Kidney (tissue), 14 donors: ENCODE measurements around the gene RPL10. TPM values are rescaled to one million over a fixed set of nuclear protein-coding genes. Genes with fewer than 3 reads are reported as not detected.
A peak's percentile ranks its signal among the peaks of the same experiment; 100 is the strongest.

Experiments
- DNase-seq, 5 donors: peaks; one replicate each; pipeline ENCODE4 v3.0.0-alpha.2; 2013 to 2020
- FAIRE-seq: peaks from 2 replicates; lab custom pipeline; 2012; peaks lifted over from hg19 to GRCh38; lab: Jason Lieb, UNC
- H3K27ac ChIP-seq, 2 donors: one replicate each; pipeline ENCODE4 v1.7.0; 2013; ENCODE audit warnings: low read depth in 2 of 2, low read length in 2 of 2, inconsistent platforms in 1 of 2
- H3K27me3 ChIP-seq: one replicate; pipeline ENCODE4 v1.7.1; 2013; ENCODE audit warnings: low read length, inconsistent platforms; ENCODE audit not compliant: control insufficient read depth, insufficient read depth
- H3K36me3 ChIP-seq, 3 donors: one replicate each; pipeline versions ENCODE4 v1.7.0 to v1.7.1; 2013; ENCODE audit warnings: low read length in 3 of 3, control low read depth in 1 of 3, inconsistent platforms in 1 of 3; ENCODE audit not compliant: insufficient read depth in 3 of 3, control insufficient read depth in 2 of 3
- H3K4me1 ChIP-seq, 3 donors: one replicate each; pipeline versions ENCODE4 v1.7.0 to v1.7.1; 2013; ENCODE audit warnings: low read length in 3 of 3, inconsistent platforms in 1 of 3, low read depth in 1 of 3; ENCODE audit not compliant: control insufficient read depth in 2 of 3, insufficient read depth in 2 of 3
- H3K4me3 ChIP-seq, 3 donors: one replicate each; pipeline versions ENCODE4 v1.7.0 to v1.8.1; 2013; ENCODE audit warnings: low read length in 3 of 3, control low read depth in 1 of 3, inconsistent platforms in 1 of 3
- H3K9ac ChIP-seq, 3 donors: one replicate each; pipeline versions ENCODE4 v1.7.0 to v1.7.1; 2013; ENCODE audit warnings: low read length in 3 of 3, control low read depth in 1 of 3, inconsistent platforms in 1 of 3
- H3K9me3 ChIP-seq, 3 donors: one replicate each; pipeline versions ENCODE4 v1.7.0 to v1.7.1; 2013; ENCODE audit warnings: low read length in 3 of 3, control low read depth in 1 of 3, inconsistent platforms in 1 of 3; ENCODE audit not compliant: control insufficient read depth in 2 of 3, insufficient read depth in 1 of 3
- intact Hi-C: fragments of 100-400 bp; cut with DNase I; formaldehyde crosslinking; loops from one replicate; pipeline ENCODE4 v1.11.1; 2022
- polyA plus RNA-seq: library from polyadenylated mRNA; stranded (reverse); fragments of 350-450 nt; fragmentation: Illumina TruSeq; extraction: RNeasy Lipid Tissue Mini Kit (QIAGEN cat#74804); gene quantifications from one replicate; pipeline ENCODE4 v1.2.3, GENCODE V29; 2014; ENCODE audit warnings: low read depth, low replicate concordance; ENCODE audit not compliant: insufficient read depth
- total RNA-seq: library from RNA; stranded (reverse); fragmentation: NEBNext Ultra II Directional; extraction: Animal tissue kit (Norgen Biotek cat#: 25700); gene quantifications from one replicate; pipeline ENCODE4 v1.2.1, GENCODE V29; 2021
- TF ChIP-seq, protein P1 (sequence below): IDR thresholded peaks from 3 replicates; pipeline ENCODE4 v1.5.1; 2012; ENCODE audit warnings: mild to moderate bottlenecking, moderate library complexity, borderline replicate concordance; ENCODE audit not compliant: insufficient read depth; ENCODE audit errors: extremely low read depth
- donor health status: control.
- donor health status: control.
- donor health status: control.
- donor health status: control.
- donor health status: control.
- donor health status: DM: yes; HTN: yes; CAD: no.
- donor health status: Normal renal cell carcinoma (clear cell type).

RPL10 gene
- total and polyA plus RNA-seq, 2 donors from 2014 or later: 2,684 to 2,858 TPM

DNA sequence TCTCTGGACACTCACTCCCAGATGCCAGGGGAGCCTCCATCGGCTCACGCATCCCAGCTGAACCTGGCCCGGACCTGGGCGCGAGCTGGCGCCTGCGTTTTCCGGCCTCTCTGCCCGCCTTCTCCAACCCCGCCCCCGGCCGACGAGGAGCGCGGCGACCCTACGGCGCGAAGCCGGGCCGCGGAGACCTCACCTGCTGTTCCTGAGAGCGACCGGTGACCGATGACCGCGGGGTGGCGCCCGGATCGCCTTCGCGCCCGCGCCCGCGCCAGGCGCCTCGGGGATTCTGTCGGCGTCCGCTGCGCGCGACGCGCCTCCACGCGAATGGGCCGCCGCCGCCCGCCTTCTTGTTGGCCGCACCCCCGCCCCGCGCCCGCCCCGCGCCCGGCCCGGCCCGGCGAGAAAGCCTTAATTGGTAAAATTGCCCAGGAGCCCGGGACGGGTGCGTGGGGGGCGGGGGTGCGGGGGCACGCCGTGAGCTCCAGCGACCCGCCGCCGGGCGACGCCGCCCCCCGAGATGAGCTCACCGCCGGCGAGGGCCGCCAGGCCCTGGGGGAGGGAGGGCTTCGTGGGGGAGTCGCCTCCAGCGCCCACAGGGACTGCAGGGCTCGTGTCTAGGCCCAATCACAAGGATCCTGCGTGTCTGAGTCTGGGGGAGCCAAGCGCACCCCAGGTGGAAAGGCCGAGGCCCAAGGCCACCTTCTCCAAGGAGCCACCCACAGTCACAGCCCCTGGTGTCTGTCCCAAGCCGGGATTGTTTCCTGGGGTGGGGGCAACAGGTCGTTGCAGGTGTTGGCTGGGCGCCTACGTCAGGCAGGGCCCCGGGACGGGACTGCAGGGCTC, 23.6 kb upstream of the RPL10 start, which contains the start of gene FLNA:
Gene FLNA (minus strand): TSS at position 322 of the 843 bp plus-strand sequence. CDS start 3,389 bp downstream, outside the sequence.
- intact Hi-C loops: no loop called here
- TF ChIP-seq, protein P1, sequence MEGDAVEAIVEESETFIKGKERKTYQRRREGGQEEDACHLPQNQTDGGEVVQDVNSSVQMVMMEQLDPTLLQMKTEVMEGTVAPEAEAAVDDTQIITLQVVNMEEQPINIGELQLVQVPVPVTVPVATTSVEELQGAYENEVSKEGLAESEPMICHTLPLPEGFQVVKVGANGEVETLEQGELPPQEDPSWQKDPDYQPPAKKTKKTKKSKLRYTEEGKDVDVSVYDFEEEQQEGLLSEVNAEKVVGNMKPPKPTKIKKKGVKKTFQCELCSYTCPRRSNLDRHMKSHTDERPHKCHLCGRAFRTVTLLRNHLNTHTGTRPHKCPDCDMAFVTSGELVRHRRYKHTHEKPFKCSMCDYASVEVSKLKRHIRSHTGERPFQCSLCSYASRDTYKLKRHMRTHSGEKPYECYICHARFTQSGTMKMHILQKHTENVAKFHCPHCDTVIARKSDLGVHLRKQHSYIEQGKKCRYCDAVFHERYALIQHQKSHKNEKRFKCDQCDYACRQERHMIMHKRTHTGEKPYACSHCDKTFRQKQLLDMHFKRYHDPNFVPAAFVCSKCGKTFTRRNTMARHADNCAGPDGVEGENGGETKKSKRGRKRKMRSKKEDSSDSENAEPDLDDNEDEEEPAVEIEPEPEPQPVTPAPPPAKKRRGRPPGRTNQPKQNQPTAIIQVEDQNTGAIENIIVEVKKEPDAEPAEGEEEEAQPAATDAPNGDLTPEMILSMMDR: no peak
- Histone ChIP-seq H3K36me3 (no peaks in the 10 kb centered on the region), H3K27me3 (no peaks in the 10 kb centered on the region), H3K9me3 (no peaks in the 10 kb centered on the region), H3K9ac (peak within 1 kb of the TSS in 2 of 3 donors; percentile 55 to 71), H3K27ac (peak within 1 kb of the TSS; percentile 71 to 80), H3K4me3 (peak within 1 kb of the TSS; percentile 36 to 61 (median 48)), H3K4me1 (peaks cover 0 to 9% (median 0%) of the 10 kb centered on the region in 3 donors)
- peak in 4 of 5 donors; percentile 24 to 83 (median 62) for DNase-seq
- no peak for FAIRE-seq

DNA sequence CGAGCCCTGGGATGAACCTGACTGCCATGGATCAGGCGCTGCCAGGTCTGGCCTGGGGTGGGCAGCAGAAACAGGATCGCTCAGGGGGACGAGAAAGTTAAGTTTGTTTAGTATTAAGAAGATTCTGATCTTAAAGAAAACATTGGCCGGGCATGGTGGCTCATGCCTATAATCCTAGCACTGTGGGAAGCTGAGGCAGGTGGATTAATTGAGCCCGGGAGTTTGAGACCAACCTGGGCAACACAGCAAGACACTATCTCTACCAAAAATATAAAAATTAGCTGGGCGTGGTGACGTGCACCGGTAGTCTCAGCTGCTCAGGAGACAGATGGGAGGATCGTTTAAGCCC, 23.0 kb upstream of the RPL10 start:
- H3K4me1 ChIP-seq: peaks cover 0 to 9% (median 0%) of the 10 kb centered on the region in 3 donors
- DNase-seq (no peak), FAIRE-seq (no peak)
- peak overlapping the region in 1 of 3 donors; percentile 61 for H3K9ac ChIP-seq
- peak overlapping the region in 1 of 2 donors; percentile 65 for H3K27ac ChIP-seq
- no peaks in the 10 kb centered on the region for H3K36me3 ChIP-seq
- TF ChIP-seq, protein P1: no peak
- intact Hi-C loops: no loop called here
- H3K27me3 ChIP-seq: no peaks in the 10 kb centered on the region
- H3K4me3 ChIP-seq: no peak overlapping the region
- H3K9me3 ChIP-seq: no peaks in the 10 kb centered on the region

DNA sequence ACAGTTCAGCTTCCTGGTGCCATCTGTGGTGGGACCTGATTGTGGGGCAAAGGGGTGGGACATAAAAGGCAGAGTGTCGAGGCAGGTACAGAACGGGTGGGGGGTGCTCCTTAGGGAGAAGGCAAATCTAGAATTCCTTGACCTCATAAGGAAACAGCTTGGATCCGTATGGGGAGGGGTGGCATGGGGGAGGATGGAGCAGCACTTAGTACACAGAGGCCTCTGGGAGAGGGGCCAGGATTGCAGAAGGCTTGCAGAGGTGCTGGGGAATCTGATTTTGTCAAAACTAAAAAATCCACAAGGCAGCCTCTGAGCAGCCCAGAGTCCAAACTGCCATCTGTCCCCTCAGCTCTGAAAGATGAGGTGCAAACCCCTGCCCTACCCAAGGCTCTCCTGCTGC, 21.4 kb upstream of the RPL10 start:
- DNase-seq: no peak
- intact Hi-C loops: no loop called here
- Histone ChIP-seq H3K4me3 (no peak overlapping the region), H3K4me1 (peaks cover 0 to 16% (median 0%) of the 10 kb centered on the region in 3 donors), H3K9ac (no peak overlapping the region), H3K27ac (no peak overlapping the region), H3K9me3 (no peaks in the 10 kb centered on the region), H3K36me3 (peaks cover 0 to 2% (median 0%) of the 10 kb centered on the region in 3 donors), H3K27me3 (no peaks in the 10 kb centered on the region)
- TF ChIP-seq, protein P1: no peak
- no peak for FAIRE-seq
